ENCODE measurements around the gene PRKCA.

GRCh38 chr17:66330646-66331037 lies 28.2 kb downstream of the PRKCA start:
- TF ChIP-seq, protein P1, sequence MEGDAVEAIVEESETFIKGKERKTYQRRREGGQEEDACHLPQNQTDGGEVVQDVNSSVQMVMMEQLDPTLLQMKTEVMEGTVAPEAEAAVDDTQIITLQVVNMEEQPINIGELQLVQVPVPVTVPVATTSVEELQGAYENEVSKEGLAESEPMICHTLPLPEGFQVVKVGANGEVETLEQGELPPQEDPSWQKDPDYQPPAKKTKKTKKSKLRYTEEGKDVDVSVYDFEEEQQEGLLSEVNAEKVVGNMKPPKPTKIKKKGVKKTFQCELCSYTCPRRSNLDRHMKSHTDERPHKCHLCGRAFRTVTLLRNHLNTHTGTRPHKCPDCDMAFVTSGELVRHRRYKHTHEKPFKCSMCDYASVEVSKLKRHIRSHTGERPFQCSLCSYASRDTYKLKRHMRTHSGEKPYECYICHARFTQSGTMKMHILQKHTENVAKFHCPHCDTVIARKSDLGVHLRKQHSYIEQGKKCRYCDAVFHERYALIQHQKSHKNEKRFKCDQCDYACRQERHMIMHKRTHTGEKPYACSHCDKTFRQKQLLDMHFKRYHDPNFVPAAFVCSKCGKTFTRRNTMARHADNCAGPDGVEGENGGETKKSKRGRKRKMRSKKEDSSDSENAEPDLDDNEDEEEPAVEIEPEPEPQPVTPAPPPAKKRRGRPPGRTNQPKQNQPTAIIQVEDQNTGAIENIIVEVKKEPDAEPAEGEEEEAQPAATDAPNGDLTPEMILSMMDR (IDR thresholded peaks at IDR 0.05): no peak
- TF ChIP-seq EP300 (IDR thresholded peaks at IDR 0.05) (no peak), POLR2AphosphoS5 (IDR thresholded peaks at IDR 0.05) (no peak), POLR2A (IDR thresholded peaks at IDR 0.05) (no peak)

Data from gastroesophageal sphincter (tissue), 3 donors.